GM12878 (cell line): Measurements from ENCODE around the gene HLA-DPB1. TPM values are rescaled to one million over a fixed set of nuclear protein-coding genes. Genes with fewer than 3 reads are reported as not detected.

Source experiments
- ATAC-seq: fragments of 200-7000 bp; cut with Tn5 transposase; 3 replicates; pipeline ENCODE4 v1.9.1; 2020; ENCODE audit warnings: mild to moderate bottlenecking, moderate library complexity
- BruUV-seq: library from RNA; stranded (reverse); fragments of 400-500 nt; replicated peaks from 2 replicates; lab custom pipeline; 2021; lab: Mats Ljungman, UMichigan
- CTCF ChIA-PET: fragments of 300-600 bp; sonication (Branson Sonifier 250); formaldehyde crosslinking; extraction: SDS; loops from one replicate; lab custom pipeline; 2021; ENCODE audit warnings: inconsistent platforms; lab: Yijun Ruan, JAX
- POLR2A ChIA-PET: fragments of 350-600 bp; formaldehyde crosslinking; extraction: SDS; loops from one replicate; lab custom pipeline; 2021; ENCODE audit warnings: inconsistent platforms; lab: Charles Lee
- RAD21 ChIA-PET: fragments of 300-600 bp; sonication (Branson Sonifier 250); formaldehyde crosslinking; loops from one replicate; lab custom pipeline; 2023; ENCODE audit warnings: antibody characterized with exemption; ENCODE audit not compliant: unreplicated experiment; lab: Charles Lee
- SMC1A ChIA-PET: fragments of 300-600 bp; sonication (Branson Sonifier 250); formaldehyde crosslinking; loops from one replicate; lab custom pipeline; 2023; ENCODE audit not compliant: unreplicated experiment, uncharacterized antibody; lab: Charles Lee
- DNase-seq: peaks from one replicate; pipeline ENCODE4 v3.0.0-alpha.2; 2011; ENCODE audit warnings: low read depth, low spot score
- FAIRE-seq: peaks from 3 replicates; lab custom pipeline; 2011; peaks lifted over from hg19 to GRCh38; lab: Jason Lieb, UNC
- H2AFZ ChIP-seq: 2 replicates; pipeline ENCODE4 v1.6.0; 2011; ENCODE audit warnings: low read depth, low read length, control low read depth; ENCODE audit not compliant: control insufficient read depth
- H3K27ac ChIP-seq: 2 replicates; pipeline ENCODE4 v1.5.1; 2011; ENCODE audit warnings: control low read depth; ENCODE audit not compliant: control insufficient read depth, insufficient read depth
- H3K27me3 ChIP-seq, 2 experiments: replicated peaks in 1 of 2; 2 replicates each; pipeline versions ENCODE4 v1.6.0 to v1.6.1; 2011; ENCODE audit warnings: low read length in 1 of 2; ENCODE audit not compliant: control insufficient read depth in 2 of 2, insufficient read depth in 2 of 2
- H3K36me3 ChIP-seq, 2 experiments: 2 replicates each; pipeline ENCODE4 v1.5.1; 2011; ENCODE audit warnings: low read length in 1 of 2; ENCODE audit not compliant: control insufficient read depth in 2 of 2, insufficient read depth in 2 of 2
- H3K4me1 ChIP-seq: 2 replicates; pipeline ENCODE4 v1.6.1; 2011; ENCODE audit warnings: mild to moderate bottlenecking, low read length, moderate library complexity, mixed read lengths; ENCODE audit not compliant: control insufficient read depth, insufficient read depth
- H3K4me2 ChIP-seq: 2 replicates; pipeline ENCODE4 v1.6.0; 2011; ENCODE audit warnings: control low read depth; ENCODE audit not compliant: control insufficient read depth, insufficient read depth
- H3K4me3 ChIP-seq: fragments of 200-600 bp; sonication (generic); 2 replicates; pipeline ENCODE4 v1.5.1; 2016
- H3K79me2 ChIP-seq: 2 replicates; pipeline ENCODE4 v1.6.0; 2011; ENCODE audit warnings: low read length; ENCODE audit not compliant: control insufficient read depth, insufficient read depth
- H3K9ac ChIP-seq: 2 replicates; pipeline ENCODE4 v1.8.0; 2011; ENCODE audit warnings: low read length, control low read depth, mixed read lengths; ENCODE audit not compliant: control insufficient read depth, insufficient read depth
- H3K9me3 ChIP-seq: replicated peaks from 3 replicates; pipeline ENCODE4 v1.5.1; 2011; ENCODE audit warnings: mild to moderate bottlenecking, low read length; ENCODE audit not compliant: control insufficient read depth, insufficient read depth
- H4K20me1 ChIP-seq: 2 replicates; pipeline ENCODE4 v1.6.0; 2011; ENCODE audit not compliant: control insufficient read depth, insufficient read depth
- CBX3 ChIP-seq: fragments of 200-600 bp; sonication (generic); IDR thresholded peaks from 2 replicates; pipeline ENCODE4 v1.6.1; 2016; ENCODE audit warnings: low read depth, borderline replicate concordance
- CREM ChIP-seq: IDR thresholded peaks from 2 replicates; pipeline ENCODE4 v1.6.1; 2014; ENCODE audit warnings: antibody characterized with exemption, low read depth
- HDGF ChIP-seq: fragments of 450-650 bp; IDR thresholded peaks from 2 replicates; pipeline ENCODE4 v1.6.1; 2016; ENCODE audit warnings: antibody characterized with exemption
- IRF4 ChIP-seq: IDR thresholded peaks from 2 replicates; pipeline ENCODE4 v1.6.1; 2011; ENCODE audit warnings: low read depth, low read length
- JUNB ChIP-seq: IDR thresholded peaks from 2 replicates; pipeline ENCODE4 v1.6.1; 2016; ENCODE audit warnings: antibody characterized with exemption, mild to moderate bottlenecking
- MTA3 ChIP-seq: IDR thresholded peaks from 2 replicates; pipeline ENCODE4 v1.6.1; 2012; ENCODE audit warnings: low read length, inconsistent platforms, borderline replicate concordance
- NBN ChIP-seq: fragments of 450-650 bp; IDR thresholded peaks from 2 replicates; pipeline ENCODE4 v1.6.1; 2016
- NFYB ChIP-seq: IDR thresholded peaks from 2 replicates; pipeline ENCODE4 v1.6.1; 2011; ENCODE audit warnings: low read depth, mild to moderate bottlenecking, low read length, improper control_type of control experiment, moderate library complexity; ENCODE audit not compliant: insufficient read depth
- SKIL ChIP-seq: fragments of 450-650 bp; IDR thresholded peaks from 2 replicates; pipeline ENCODE4 v1.6.1; 2017; ENCODE audit warnings: mild to moderate bottlenecking, low read depth, inconsistent platforms; ENCODE audit not compliant: poor library complexity, severe bottlenecking
- SMAD5 ChIP-seq: IDR thresholded peaks from 2 replicates; pipeline ENCODE4 v1.6.1; 2016; ENCODE audit warnings: antibody characterized with exemption, low read depth
- SMARCA5 ChIP-seq: fragments of 450-650 bp; IDR thresholded peaks from 2 replicates; pipeline ENCODE4 v1.6.1; 2017; ENCODE audit warnings: mild to moderate bottlenecking
- SRF ChIP-seq, 2 experiments: IDR thresholded peaks; 2 replicates each; pipeline ENCODE4 v1.6.1; 2011; ENCODE audit warnings: low read depth in 2 of 2, low read length in 2 of 2, mild to moderate bottlenecking in 1 of 2, moderate library complexity in 1 of 2
- ZBED1 ChIP-seq: IDR thresholded peaks from 2 replicates; pipeline ENCODE4 v1.6.1; 2016; ENCODE audit warnings: borderline replicate concordance
- ZNF622 ChIP-seq: fragments of 450-650 bp; IDR thresholded peaks from 2 replicates; pipeline ENCODE4 v1.6.1; 2017; ENCODE audit warnings: mild to moderate bottlenecking, inconsistent platforms
- ZNF687 ChIP-seq: fragments of 450-650 bp; IDR thresholded peaks from 2 replicates; pipeline ENCODE4 v1.6.1; 2017; ENCODE audit warnings: mild to moderate bottlenecking, moderate library complexity
- WGBS: methylation state at CpG from one replicate; pipeline ENCODE4 v1.1.6; 2016; ENCODE audit warnings: low lambda C conversion rate; ENCODE audit not compliant: insufficient replicate concordance, insufficient coverage; ENCODE audit errors: missing lambda C conversion rate; 5-methylcytosine and 5-hydroxymethylcytosine counted together
- in situ Hi-C: fragments of 300-500 bp; cut with MboI; formaldehyde crosslinking; loops from 9 replicates; pipeline ENCODE4 v1.14.3; 2018; ENCODE audit warnings: mixed read lengths
- intact Hi-C: fragments of 100-400 bp; cut with micrococcal nuclease; formaldehyde crosslinking; loops from one replicate; pipeline ENCODE4 v1.14.2; 2022; ENCODE audit not compliant: unreplicated experiment
- polyA plus RNA-seq, 11 experiments: library from polyadenylated mRNA; depleted of rRNA in 4 of 11; unstranded in 6 of 11; stranded (reverse) in 5 of 11; fragments of >200 nt; fragmentation: Nextera tagmentation in 4 of 11; fragmentation: Illumina TruSeq in 1 of 11; extraction: Ambion mirVana in 4 of 11; extraction: Trizol in 1 of 11; gene quantifications; 1 replicate in 1 of 11; 2 replicates in 10 of 11; pipeline versions ENCODE4 v1.2.1 to v1.2.3, GENCODE V29; 2011 to 2016; ENCODE audit warnings: inconsistent platforms in 2 of 11, missing spikeins in 2 of 11, low read depth in 1 of 11
- total RNA-seq, 4 experiments: library from RNA; depleted of rRNA in 3 of 4; stranded (reverse); fragments of >200 nt in 3 of 4; fragmentation: Illumina TruSeq in 1 of 4; extraction: Trizol in 1 of 4; gene quantifications; 2 replicates each; pipeline versions ENCODE4 v1.2.1 to v1.2.3, GENCODE V29; 2013 to 2021
- TF ChIP-seq, protein P1 (sequence below): fragments of 450-650 bp; IDR thresholded peaks from 2 replicates; pipeline ENCODE4 v1.6.1; 2014; ENCODE audit warnings: mild to moderate bottlenecking

Gene HLA-DPB1
- total and polyA plus RNA-seq, 10 of the 15 experiments (the other 5 are each of a cell fraction or from before 2014, with no cell fraction given), result 101 to 675 (median 352) TPM

GRCh38 chr6:33113755-33114154 lies 38.0 kb downstream of the HLA-DPB1 start:
- CTCF ChIA-PET, result interaction anchor here (0.8 to 8.9 kb wide), 20 partner anchors 15 to 246 kb away, joined by 3 to 184 read pairs (median 4); no protein-coding TSS in a partner anchor
- SMC1A ChIA-PET, result interaction anchor here (0.7 to 8.9 kb wide), 20 partner anchors 13 to 246 kb away, joined by 3 to 139 read pairs (median 4); partner anchors contain the start of genes HLA-DOA and HLA-DPB1
- FAIRE-seq (no peak), DNase-seq (no peak), ATAC-seq (peak; percentile 16)
- H3K79me2 ChIP-seq, result no peaks in the 10 kb centered on the region
- peak overlapping the region; percentile 36; the same call in 1 of the 2 replicates for H3K9ac ChIP-seq
- no peaks in the 10 kb centered on the region for H4K20me1 ChIP-seq
- H3K4me2 ChIP-seq, result peak overlapping the region; percentile 68
- no TSS peak for BruUV-seq
- intact Hi-C loops (no loop called here), in situ Hi-C loops (no loop called here)
- H3K4me3 ChIP-seq, result peak overlapping the region; percentile 38; the same call in 1 of the 2 replicates
- H3K36me3 ChIP-seq, result no peaks in the 10 kb centered on the region
- peaks cover 50% of the 10 kb centered on the region for H3K4me1 ChIP-seq
- RAD21 ChIA-PET, result interaction anchor here (1.0 to 1.7 kb wide), 18 partner anchors 12 to 134 kb away, joined by 3 to 17 read pairs (median 6); partner anchors contain the start of genes HLA-DPA1 and HLA-DPB1
- peak overlapping the region; percentile 69 for H3K27ac ChIP-seq
- peak overlapping the region; percentile 2 for H2AFZ ChIP-seq
- peaks cover 0 to 2% of the 10 kb centered on the region in 2 experiments; a peak in 2 of 4 replicates for H3K27me3 ChIP-seq
- H3K9me3 ChIP-seq, result no peaks in the 10 kb centered on the region; the same call in 2 of the 3 replicates
- WGBS, result 36% methylated on average over 7 of the region's 7 CpGs
- POLR2A ChIA-PET, result interaction anchor here (0.7 to 3.5 kb wide), 20 partner anchors 10 to 142 kb away, joined by 3 to 63 read pairs (median 4); partner anchors contain the start of genes HLA-DOA, HLA-DPA1 and HLA-DPB1
- no peak for TF ChIP-seq MTA3
- no peak for TF ChIP-seq IRF4
- TF ChIP-seq ZBED1, result no peak
- TF ChIP-seq ZNF622, result no peak
- peak; percentile 77; the same call in 1 of the 2 replicates for TF ChIP-seq NFYB
- no peak for TF ChIP-seq JUNB
- TF ChIP-seq CREM, result no peak
- TF ChIP-seq, protein P1, sequence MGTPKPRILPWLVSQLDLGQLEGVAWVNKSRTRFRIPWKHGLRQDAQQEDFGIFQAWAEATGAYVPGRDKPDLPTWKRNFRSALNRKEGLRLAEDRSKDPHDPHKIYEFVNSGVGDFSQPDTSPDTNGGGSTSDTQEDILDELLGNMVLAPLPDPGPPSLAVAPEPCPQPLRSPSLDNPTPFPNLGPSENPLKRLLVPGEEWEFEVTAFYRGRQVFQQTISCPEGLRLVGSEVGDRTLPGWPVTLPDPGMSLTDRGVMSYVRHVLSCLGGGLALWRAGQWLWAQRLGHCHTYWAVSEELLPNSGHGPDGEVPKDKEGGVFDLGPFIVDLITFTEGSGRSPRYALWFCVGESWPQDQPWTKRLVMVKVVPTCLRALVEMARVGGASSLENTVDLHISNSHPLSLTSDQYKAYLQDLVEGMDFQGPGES, result no peak
- 0 out of 2 replicates have a peak, but pooled peaks have one; percentile 61 for TF ChIP-seq HDGF
- no peak for TF ChIP-seq SMAD5
- no peak for TF ChIP-seq SKIL
- no peak for TF ChIP-seq SRF (IDR thresholded peaks at IDR 0.05; ENCODE audit: low read depth in 2 of 2, low read length in 2 of 2)
- TF ChIP-seq ZNF687, result 0 out of 2 replicates have a peak, but pooled peaks have one; percentile 19
- TF ChIP-seq NBN, result no peak
- TF ChIP-seq SMARCA5, result no peak
- TF ChIP-seq CBX3, result no peak
